AG10803 (cell line): Measurements from ENCODE around the gene SYT9.

Experiments
- DNase-seq: peaks from one replicate; pipeline ENCODE4 v3.0.0; 2010; ENCODE audit warnings: low read depth
- H3K4me3 ChIP-seq: 2 replicates; pipeline ENCODE4 v1.5.1; 2011; ENCODE audit warnings: mild to moderate bottlenecking, low read length, control low read depth
- CTCF ChIP-seq: conservative IDR thresholded peaks from 2 replicates; pipeline ENCODE4 v1.5.1; 2011; ENCODE audit warnings: mild to moderate bottlenecking, low read length, control low read depth, inconsistent platforms

Gene SYT9

GRCh38 chr11:7494086-7494745 lies 242.5 kb downstream of the SYT9 start:
- TF ChIP-seq CTCF: no peak
- no peak overlapping the region for H3K4me3 ChIP-seq
- no peak for DNase-seq

- TF ChIP-seq CTCF: no peak
- no peak for DNase-seq
- no peak overlapping the region for H3K4me3 ChIP-seq
These were observed 244.3 kb downstream of the SYT9 start for GRCh38 chr11:7495882-7496551.

- no peak overlapping the region for H3K4me3 ChIP-seq
- no peak for DNase-seq
- TF ChIP-seq CTCF: no peak
These were observed 246.5 kb downstream of the SYT9 start for GRCh38 chr11:7498193-7498592.

GRCh38 chr11:7499081-7499480 lies 247.4 kb downstream of the SYT9 start:
- no peak for TF ChIP-seq CTCF
- H3K4me3 ChIP-seq: no peak overlapping the region
- no peak for DNase-seq

GRCh38 chr11:7500251-7500650 lies 248.5 kb downstream of the SYT9 start:
- no peak for DNase-seq
- no peak overlapping the region for H3K4me3 ChIP-seq
- no peak for TF ChIP-seq CTCF

GRCh38 chr11:7501251-7501650 lies 249.5 kb downstream of the SYT9 start:
- no peak for TF ChIP-seq CTCF
- no peak for DNase-seq
- H3K4me3 ChIP-seq: no peak overlapping the region

- DNase-seq: no peak
- no peak overlapping the region for H3K4me3 ChIP-seq
- no peak for TF ChIP-seq CTCF
These were observed 250.2 kb downstream of the SYT9 start for GRCh38 chr11:7501894-7502293.
